Measurements from ENCODE around the gene C19orf53.

DNA sequence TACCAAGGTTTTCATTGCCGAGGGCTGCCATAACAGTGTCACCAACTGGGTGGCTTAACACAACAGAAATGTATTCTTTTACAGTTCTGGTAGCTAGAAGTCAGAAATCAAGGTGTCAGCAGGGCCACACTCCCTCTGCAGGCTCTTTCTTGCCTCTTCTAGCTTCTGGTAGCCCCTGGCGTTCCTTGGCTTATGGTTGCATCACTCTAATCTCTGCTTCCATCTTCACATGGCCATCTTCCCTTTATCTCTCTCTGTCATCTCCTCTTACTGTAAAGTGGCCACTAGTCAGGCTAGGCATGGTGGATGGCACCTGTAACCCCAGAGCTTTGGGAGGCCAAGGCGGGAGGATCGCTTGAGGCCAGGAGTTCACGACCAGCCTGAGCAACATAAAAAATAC, 47.9 kb upstream of the C19orf53 start:
- TF ChIP-seq, protein P1, sequence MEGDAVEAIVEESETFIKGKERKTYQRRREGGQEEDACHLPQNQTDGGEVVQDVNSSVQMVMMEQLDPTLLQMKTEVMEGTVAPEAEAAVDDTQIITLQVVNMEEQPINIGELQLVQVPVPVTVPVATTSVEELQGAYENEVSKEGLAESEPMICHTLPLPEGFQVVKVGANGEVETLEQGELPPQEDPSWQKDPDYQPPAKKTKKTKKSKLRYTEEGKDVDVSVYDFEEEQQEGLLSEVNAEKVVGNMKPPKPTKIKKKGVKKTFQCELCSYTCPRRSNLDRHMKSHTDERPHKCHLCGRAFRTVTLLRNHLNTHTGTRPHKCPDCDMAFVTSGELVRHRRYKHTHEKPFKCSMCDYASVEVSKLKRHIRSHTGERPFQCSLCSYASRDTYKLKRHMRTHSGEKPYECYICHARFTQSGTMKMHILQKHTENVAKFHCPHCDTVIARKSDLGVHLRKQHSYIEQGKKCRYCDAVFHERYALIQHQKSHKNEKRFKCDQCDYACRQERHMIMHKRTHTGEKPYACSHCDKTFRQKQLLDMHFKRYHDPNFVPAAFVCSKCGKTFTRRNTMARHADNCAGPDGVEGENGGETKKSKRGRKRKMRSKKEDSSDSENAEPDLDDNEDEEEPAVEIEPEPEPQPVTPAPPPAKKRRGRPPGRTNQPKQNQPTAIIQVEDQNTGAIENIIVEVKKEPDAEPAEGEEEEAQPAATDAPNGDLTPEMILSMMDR (IDR thresholded peaks at IDR 0.05 in 4 of 5, conservative IDR thresholded peaks at IDR 0.05 in 1 of 5), result no peak
- TF ChIP-seq POLR2A (IDR thresholded peaks at IDR 0.05), result no peak
